ENCODE measurements around the gene POU2AF1. TPM values are rescaled to one million over a fixed set of nuclear protein-coding genes. Genes with fewer than 3 reads are reported as not detected.

Gene POU2AF1
- total and polyA plus RNA-seq, 2 of the 13 experiments (the other 11 are each of a cell fraction or from before 2014, with no cell fraction given), result 1.9 to 3.6 TPM

DNA sequence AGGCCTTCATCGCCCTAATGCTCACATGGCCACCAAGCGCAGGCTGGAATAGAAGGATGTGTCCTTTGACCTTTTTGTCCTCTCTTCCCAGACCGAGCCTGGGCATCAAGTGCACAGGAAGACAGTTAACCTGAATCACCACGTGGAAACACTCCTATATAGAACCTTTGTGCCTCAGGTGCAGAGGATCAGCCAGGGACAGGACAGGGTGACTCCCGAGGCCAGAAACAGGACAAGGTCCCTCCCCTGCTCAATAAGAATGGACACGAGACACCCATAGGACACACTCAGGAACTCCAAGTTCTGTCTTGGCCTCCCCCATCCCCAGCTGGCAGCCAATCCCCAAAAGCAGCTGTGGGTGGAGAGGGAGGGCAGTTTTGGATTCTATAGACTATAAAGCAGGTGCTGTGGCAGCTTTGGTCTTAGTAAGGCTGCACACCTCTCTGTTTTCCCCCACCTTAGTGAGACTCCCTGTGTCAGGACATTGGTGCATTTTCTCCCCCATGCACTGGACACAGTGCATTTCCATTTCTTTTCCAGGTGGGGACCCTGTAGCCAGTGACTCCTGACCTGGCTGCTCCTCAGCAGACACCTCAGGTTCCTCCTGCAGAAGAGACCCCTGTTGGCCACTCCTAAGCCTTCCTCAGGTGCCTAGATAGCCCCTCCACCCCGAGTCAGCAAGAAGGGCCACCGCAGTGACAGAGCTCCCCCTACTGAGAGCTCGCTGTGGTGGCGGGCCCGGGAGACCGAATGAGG, 43.6 kb upstream of the POU2AF1 start (continued):
- TF ChIP-seq HNF1A (IDR thresholded peaks at IDR 0.05; ENCODE audit: low read depth) (0 out of 2 replicates have a peak, but pooled peaks have one; percentile 44), HNF1A (CRISPR knock-in tag; IDR thresholded peaks at IDR 0.05; ENCODE audit: borderline replicate concordance) (peak; percentile 69; the same call in 1 of the 2 replicates), THRA (CRISPR knock-in tag; IDR thresholded peaks at IDR 0.05; ENCODE audit: borderline replicate concordance) (no peak), FOXK1 (CRISPR knock-in tag; IDR thresholded peaks at IDR 0.05; ENCODE audit: borderline replicate concordance, low read depth) (peak; percentile 46; the same call in 1 of the 2 replicates), NR2F6 (IDR thresholded peaks at IDR 0.05) (no peak; the same call in 1 of the 2 replicates), NR2F6 (CRISPR knock-in tag; IDR thresholded peaks at IDR 0.05) (peak; percentile 80), SMAD9 (CRISPR knock-in tag; IDR thresholded peaks at IDR 0.05) (no peak), KLF15 (CRISPR knock-in tag; IDR thresholded peaks at IDR 0.05; ENCODE audit: borderline replicate concordance) (no peak), ZNF251 (CRISPR knock-in tag; IDR thresholded peaks at IDR 0.05) (no peak), ZC3H13 (CRISPR knock-in tag; IDR thresholded peaks at IDR 0.05) (no peak), PAWR (CRISPR knock-in tag; IDR thresholded peaks at IDR 0.05; ENCODE audit: borderline replicate concordance) (no peak), ZNF629 (CRISPR knock-in tag; conservative IDR thresholded peaks at IDR 0.05) (no peak), NR1H2 (CRISPR knock-in tag; IDR thresholded peaks at IDR 0.05; ENCODE audit: borderline replicate concordance, low read depth) (no peak)
- TF ChIP-seq, protein P1, sequence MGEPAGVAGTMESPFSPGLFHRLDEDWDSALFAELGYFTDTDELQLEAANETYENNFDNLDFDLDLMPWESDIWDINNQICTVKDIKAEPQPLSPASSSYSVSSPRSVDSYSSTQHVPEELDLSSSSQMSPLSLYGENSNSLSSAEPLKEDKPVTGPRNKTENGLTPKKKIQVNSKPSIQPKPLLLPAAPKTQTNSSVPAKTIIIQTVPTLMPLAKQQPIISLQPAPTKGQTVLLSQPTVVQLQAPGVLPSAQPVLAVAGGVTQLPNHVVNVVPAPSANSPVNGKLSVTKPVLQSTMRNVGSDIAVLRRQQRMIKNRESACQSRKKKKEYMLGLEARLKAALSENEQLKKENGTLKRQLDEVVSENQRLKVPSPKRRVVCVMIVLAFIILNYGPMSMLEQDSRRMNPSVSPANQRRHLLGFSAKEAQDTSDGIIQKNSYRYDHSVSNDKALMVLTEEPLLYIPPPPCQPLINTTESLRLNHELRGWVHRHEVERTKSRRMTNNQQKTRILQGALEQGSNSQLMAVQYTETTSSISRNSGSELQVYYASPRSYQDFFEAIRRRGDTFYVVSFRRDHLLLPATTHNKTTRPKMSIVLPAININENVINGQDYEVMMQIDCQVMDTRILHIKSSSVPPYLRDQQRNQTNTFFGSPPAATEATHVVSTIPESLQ (CRISPR knock-in tag; conservative IDR thresholded peaks at IDR 0.05), result no peak
- TF ChIP-seq, protein P2, sequence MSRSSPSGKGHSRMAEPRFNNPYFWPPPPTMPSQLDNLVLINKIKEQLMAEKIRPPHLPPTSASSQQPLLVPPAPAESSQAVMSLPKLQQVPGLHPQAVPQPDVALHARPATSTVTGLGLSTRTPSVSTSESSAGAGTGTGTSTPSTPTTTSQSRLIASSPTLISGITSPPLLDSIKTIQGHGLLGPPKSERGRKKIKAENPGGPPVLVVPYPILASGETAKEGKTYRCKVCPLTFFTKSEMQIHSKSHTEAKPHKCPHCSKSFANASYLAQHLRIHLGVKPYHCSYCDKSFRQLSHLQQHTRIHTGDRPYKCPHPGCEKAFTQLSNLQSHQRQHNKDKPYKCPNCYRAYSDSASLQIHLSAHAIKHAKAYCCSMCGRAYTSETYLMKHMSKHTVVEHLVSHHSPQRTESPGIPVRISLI (CRISPR knock-in tag; IDR thresholded peaks at IDR 0.05; ENCODE audit: borderline replicate concordance), result peak; percentile 22; the same call in 1 of the 2 replicates
- TF ChIP-seq, protein P3, sequence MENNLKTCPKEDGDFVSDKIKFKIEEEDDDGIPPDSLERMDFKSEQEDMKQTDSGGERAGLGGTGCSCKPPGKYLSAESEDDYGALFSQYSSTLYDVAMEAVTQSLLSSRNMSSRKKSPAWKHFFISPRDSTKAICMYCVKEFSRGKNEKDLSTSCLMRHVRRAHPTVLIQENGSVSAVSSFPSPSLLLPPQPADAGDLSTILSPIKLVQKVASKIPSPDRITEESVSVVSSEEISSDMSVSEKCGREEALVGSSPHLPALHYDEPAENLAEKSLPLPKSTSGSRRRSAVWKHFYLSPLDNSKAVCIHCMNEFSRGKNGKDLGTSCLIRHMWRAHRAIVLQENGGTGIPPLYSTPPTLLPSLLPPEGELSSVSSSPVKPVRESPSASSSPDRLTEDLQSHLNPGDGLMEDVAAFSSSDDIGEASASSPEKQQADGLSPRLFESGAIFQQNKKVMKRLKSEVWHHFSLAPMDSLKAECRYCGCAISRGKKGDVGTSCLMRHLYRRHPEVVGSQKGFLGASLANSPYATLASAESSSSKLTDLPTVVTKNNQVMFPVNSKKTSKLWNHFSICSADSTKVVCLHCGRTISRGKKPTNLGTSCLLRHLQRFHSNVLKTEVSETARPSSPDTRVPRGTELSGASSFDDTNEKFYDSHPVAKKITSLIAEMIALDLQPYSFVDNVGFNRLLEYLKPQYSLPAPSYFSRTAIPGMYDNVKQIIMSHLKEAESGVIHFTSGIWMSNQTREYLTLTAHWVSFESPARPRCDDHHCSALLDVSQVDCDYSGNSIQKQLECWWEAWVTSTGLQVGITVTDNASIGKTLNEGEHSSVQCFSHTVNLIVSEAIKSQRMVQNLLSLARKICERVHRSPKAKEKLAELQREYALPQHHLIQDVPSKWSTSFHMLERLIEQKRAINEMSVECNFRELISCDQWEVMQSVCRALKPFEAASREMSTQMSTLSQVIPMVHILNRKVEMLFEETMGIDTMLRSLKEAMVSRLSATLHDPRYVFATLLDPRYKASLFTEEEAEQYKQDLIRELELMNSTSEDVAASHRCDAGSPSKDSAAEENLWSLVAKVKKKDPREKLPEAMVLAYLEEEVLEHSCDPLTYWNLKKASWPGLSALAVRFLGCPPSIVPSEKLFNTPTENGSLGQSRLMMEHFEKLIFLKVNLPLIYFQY (CRISPR knock-in tag; IDR thresholded peaks at IDR 0.05; ENCODE audit: borderline replicate concordance), result peak; percentile 79
